Nephron progenitor cell (in vitro differentiated cells): Measurements from ENCODE around the gene IMMT.
"Not testable (repeated sequence)": the region's sequence is repeated elsewhere in the genome, so short reads cannot be mapped to it uniquely, and the experiment has no call there.

Experiments used
- DNase-seq: peaks from one replicate; pipeline ENCODE4 v3.0.0; 2021
- H3K27ac Mint-ChIP-seq: 2 replicates; pipeline ENCODE4 v1.8.0; 2021; ENCODE audit warnings: mild to moderate bottlenecking, moderate library complexity, mixed read lengths
- H3K27me3 Mint-ChIP-seq: 2 replicates; pipeline ENCODE4 v1.8.0; 2021; ENCODE audit warnings: mild to moderate bottlenecking, low read depth, mixed read lengths; ENCODE audit not compliant: poor library complexity
- H3K36me3 Mint-ChIP-seq: 2 replicates; pipeline ENCODE4 v1.8.0; 2021; ENCODE audit warnings: low read depth, mixed read lengths
- H3K4me1 Mint-ChIP-seq: 2 replicates; pipeline ENCODE4 v1.8.0; 2021; ENCODE audit warnings: mixed read lengths
- H3K4me3 Mint-ChIP-seq: 2 replicates; pipeline ENCODE4 v1.8.0; 2021; ENCODE audit warnings: mild to moderate bottlenecking, moderate library complexity, mixed read lengths
- H3K9me3 Mint-ChIP-seq: 2 replicates; pipeline ENCODE4 v1.8.0; 2021; ENCODE audit warnings: mild to moderate bottlenecking, moderate library complexity, mixed read lengths
- CTCF ChIP-seq: fragments of 200-600 bp; sonication (generic); IDR thresholded peaks from 2 replicates; pipeline ENCODE4 v1.5.0; 2021; ENCODE audit warnings: antibody characterized with exemption

IMMT gene

GRCh38 chr2:86201671-86202335 is 6.5 kb upstream of the IMMT start:
- H3K4me3 Mint-ChIP-seq: peak overlapping the region; percentile 55
- H3K9me3 Mint-ChIP-seq: peaks cover 4% of the 10 kb centered on the region

DNA sequence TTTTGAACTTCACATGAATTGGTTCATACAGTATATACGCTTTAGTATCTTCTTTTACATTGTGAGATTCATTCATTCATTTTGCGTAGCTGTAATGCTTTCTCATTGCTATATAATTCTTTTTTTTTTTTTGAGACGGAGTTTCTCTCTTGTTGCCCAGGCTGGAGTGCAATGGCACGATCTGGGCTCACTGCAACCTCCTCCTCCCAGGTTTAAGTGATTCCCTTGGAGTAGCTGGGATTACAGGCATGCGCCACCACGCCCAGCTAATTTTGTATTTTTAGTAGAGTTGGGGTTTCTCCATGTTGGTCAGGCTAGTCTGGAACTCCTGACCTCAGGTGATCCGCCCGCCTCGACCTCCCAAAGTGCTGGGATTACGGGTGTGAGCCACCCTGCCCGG is 5.3 kb upstream of the IMMT start:
- not testable (repeated sequence) for H3K27ac Mint-ChIP-seq, H3K36me3 Mint-ChIP-seq, H3K9me3 Mint-ChIP-seq, DNase-seq, H3K27me3 Mint-ChIP-seq
- H3K4me3 Mint-ChIP-seq: peak overlapping the region; percentile 98
- H3K4me1 Mint-ChIP-seq: peaks cover 55% of the 10 kb centered on the region

More at GRCh38 chr2:86201671-86202335, 6.5 kb upstream of the IMMT start:
- Mint-ChIP-seq H3K4me1 (peaks cover 47% of the 10 kb centered on the region), H3K27ac (peak overlapping the region; percentile 37), H3K36me3 (peaks cover 8% of the 10 kb centered on the region), H3K27me3 (peaks cover 5% of the 10 kb centered on the region)
- TF ChIP-seq CTCF: no peak
- DNase-seq: no peak

GRCh38 chr2:86199834-86200177 is 4.5 kb upstream of the IMMT start:
- Mint-ChIP-seq H3K27me3 (peaks cover 5% of the 10 kb centered on the region), H3K4me1 (peaks cover 59% of the 10 kb centered on the region), H3K36me3 (peaks cover 4% of the 10 kb centered on the region), H3K9me3 (peaks cover 4% of the 10 kb centered on the region), H3K27ac (no peak overlapping the region), H3K4me3 (peak overlapping the region; percentile 98)
- TF ChIP-seq CTCF: no peak
- no peak for DNase-seq

DNA sequence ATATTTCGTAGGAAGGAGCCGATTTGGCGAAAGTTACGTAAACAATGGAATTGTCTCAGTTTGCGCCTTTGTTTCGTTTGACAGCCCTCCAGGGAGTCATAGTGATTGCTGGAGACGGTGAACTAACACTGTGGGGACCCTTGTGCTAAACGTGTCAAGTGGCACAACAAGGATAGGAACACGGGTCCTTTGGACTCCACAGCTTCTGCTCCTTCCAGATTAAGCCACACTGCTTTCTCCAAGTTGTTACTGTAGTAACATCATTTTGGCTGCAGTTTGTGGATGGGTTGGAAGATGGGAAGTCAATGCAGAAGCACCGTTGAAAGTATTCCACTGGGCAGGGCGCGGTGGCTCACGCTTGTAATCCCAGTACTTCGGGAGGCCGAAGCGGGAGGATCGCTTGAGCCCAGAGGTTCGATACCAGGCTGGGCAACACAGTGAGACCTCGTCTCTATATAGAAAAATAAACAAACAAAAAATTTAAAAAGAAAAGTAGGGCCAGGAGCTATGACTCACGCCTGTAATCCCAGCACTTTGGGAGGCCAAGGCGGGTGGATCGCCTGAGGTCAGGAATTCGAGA is 636 bp upstream of the IMMT start:
- Mint-ChIP-seq H3K4me1 (peaks cover 57% of the 10 kb centered on the region), H3K36me3 (peaks cover 5% of the 10 kb centered on the region), H3K27ac (peak overlapping the region; percentile 99), H3K27me3 (peaks cover 5% of the 10 kb centered on the region), H3K9me3 (peaks cover 4% of the 10 kb centered on the region), H3K4me3 (peak overlapping the region; percentile 91)
- DNase-seq: no peak
- TF ChIP-seq CTCF: no peak

DNA sequence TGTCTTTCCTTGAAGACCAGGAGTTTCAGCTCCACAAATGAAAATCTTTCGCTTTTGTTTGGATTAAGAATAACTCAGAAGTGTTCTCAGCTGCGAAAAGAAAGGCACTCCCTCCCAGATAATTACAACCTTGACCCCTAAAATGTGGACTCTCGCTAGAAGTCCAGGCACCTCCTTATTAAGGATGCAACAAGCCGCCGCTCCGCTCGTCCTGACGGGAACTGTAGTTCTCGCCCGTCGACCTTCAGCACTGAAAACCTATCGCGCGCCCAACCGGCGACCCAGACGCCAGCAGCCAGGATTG is 559 bp downstream of the IMMT start:
- H3K4me3 Mint-ChIP-seq: peak overlapping the region; percentile 91

DNA sequence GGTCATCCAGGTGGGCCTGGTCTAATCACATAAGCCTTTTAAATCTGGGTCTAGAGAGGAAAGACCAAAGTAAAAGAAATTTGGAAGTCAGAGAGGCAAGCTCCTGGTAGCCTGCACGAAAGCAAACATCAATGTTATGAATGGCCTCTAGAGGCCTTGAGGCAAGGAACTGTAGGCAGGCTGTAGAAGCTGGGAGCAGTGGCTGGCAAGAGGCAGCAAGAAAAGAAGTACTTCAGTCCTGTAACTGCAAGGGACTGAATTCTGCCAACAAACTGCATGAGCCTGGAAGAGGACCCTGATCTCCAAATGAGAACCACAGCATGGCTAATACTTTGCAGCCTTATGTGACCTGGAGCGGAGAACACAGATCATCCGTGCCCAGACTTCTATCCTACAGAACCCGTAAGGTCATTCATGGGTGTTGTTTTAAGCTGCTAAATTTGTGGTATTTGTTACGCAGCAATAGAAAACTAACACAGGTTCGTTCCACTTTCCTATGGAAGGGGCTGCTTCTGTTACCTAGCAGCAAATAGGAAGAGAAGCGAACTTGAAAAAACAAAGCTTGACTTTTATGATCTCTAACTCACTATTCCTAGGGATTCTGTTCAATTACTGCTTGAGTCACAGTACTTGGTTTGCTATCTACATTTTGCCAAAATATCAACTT is 1.2 kb downstream of the IMMT start:
- Mint-ChIP-seq H3K4me3 (peak overlapping the region; percentile 91), H3K9me3 (no peaks in the 10 kb centered on the region), H3K4me1 (peaks cover 42% of the 10 kb centered on the region), H3K27me3 (no peaks in the 10 kb centered on the region), H3K36me3 (peaks cover 19% of the 10 kb centered on the region), H3K27ac (no peak overlapping the region)
- DNase-seq: no peak
- TF ChIP-seq CTCF: no peak

More for the DNA sequence above, 559 bp downstream of the IMMT start:
- DNase-seq: no peak
- TF ChIP-seq CTCF: no peak
- Mint-ChIP-seq H3K4me1 (peaks cover 47% of the 10 kb centered on the region), H3K36me3 (peaks cover 14% of the 10 kb centered on the region), H3K27ac (peak overlapping the region; percentile 99), H3K9me3 (peaks cover 4% of the 10 kb centered on the region), H3K27me3 (peaks cover 5% of the 10 kb centered on the region)
